HL-60/S4 treated with phorbol 12-myristate 13-acetate at 8.2 ng/mL for 4 days and 3 days (cell line): ENCODE measurements around the gene SUGP1.

Source experiments
- in situ Hi-C: fragments of 300-500 bp; cut with MboI; formaldehyde crosslinking; loops from 2 replicates; pipeline ENCODE4 v1.15.0; 2022; ENCODE audit warnings: low sequenced_read_pairs

The SUGP1 gene

GRCh38 chr19:19304186-19304965 is 15.9 kb downstream of the SUGP1 start:
- in situ Hi-C loops, result no loop called here

- in situ Hi-C loops, result no loop called here
Observed at GRCh38 chr19:19303411-19303810, 16.9 kb downstream of the SUGP1 start.

GRCh38 chr19:19300613-19301012 is 19.7 kb downstream of the SUGP1 start:
- in situ Hi-C loops, result no loop called here

- in situ Hi-C loops, result no loop called here
Observed at GRCh38 chr19:19297759-19298158, 22.6 kb downstream of the SUGP1 start.

- in situ Hi-C loops, result no loop called here
Observed at GRCh38 chr19:19296953-19297689, 23.2 kb downstream of the SUGP1 start.

GRCh38 chr19:19294914-19295313 is 25.4 kb downstream of the SUGP1 start:
- in situ Hi-C loops, result no loop called here

- in situ Hi-C loops, result no loop called here
Observed at GRCh38 chr19:19292607-19293006, 27.7 kb downstream of the SUGP1 start.

GRCh38 chr19:19285686-19286085 is 34.6 kb downstream of the SUGP1 start:
- in situ Hi-C loops, result no loop called here

- in situ Hi-C loops, result no loop called here
Observed at GRCh38 chr19:19280561-19280960, 39.7 kb downstream of the SUGP1 start.

GRCh38 chr19:19279853-19280252 is 40.5 kb downstream of the SUGP1 start:
- in situ Hi-C loops, result no loop called here

GRCh38 chr19:19279062-19279612 is 41.2 kb downstream of the SUGP1 start:
- in situ Hi-C loops, result no loop called here

GRCh38 chr19:19278315-19278714 is 42.0 kb downstream of the SUGP1 start:
- in situ Hi-C loops, result no loop called here

GRCh38 chr19:19276851-19277250 is 43.5 kb downstream of the SUGP1 start:
- in situ Hi-C loops, result no loop called here

GRCh38 chr19:19276386-19276785 is 43.9 kb downstream of the SUGP1 start:
- in situ Hi-C loops, result no loop called here

GRCh38 chr19:19274716-19275565 is 45.4 kb downstream of the SUGP1 start:
- in situ Hi-C loops, result no loop called here

- in situ Hi-C loops, result no loop called here
Observed at GRCh38 chr19:19274146-19274545, 46.2 kb downstream of the SUGP1 start.

GRCh38 chr19:19271828-19272599 is 48.3 kb downstream of the SUGP1 start:
- in situ Hi-C loops, result no loop called here

- in situ Hi-C loops, result no loop called here
Observed at GRCh38 chr19:19270749-19271571, 49.3 kb downstream of the SUGP1 start.

- in situ Hi-C loops, result no loop called here
Observed at GRCh38 chr19:19269952-19270694, 50.2 kb downstream of the SUGP1 start.
